Ishikawa (cell line): ENCODE data around the gene YPEL5.

Experiments used
- CEBPB ChIP-seq: IDR thresholded peaks from 2 replicates; pipeline ENCODE4 v1.6.1; 2012
- EGR1 ChIP-seq: IDR thresholded peaks from 2 replicates; pipeline ENCODE4 v1.6.1; 2012
- EP300 ChIP-seq: IDR thresholded peaks from 2 replicates; pipeline ENCODE4 v1.6.1; 2012; ENCODE audit warnings: borderline replicate concordance
- MAX ChIP-seq: IDR thresholded peaks from 2 replicates; pipeline ENCODE4 v1.6.1; 2012
- RAD21 ChIP-seq: IDR thresholded peaks from 2 replicates; pipeline ENCODE4 v1.6.1; 2012; ENCODE audit warnings: low read depth
- REST ChIP-seq: IDR thresholded peaks from 2 replicates; pipeline ENCODE4 v1.6.1; 2012; ENCODE audit warnings: low read depth, mild to moderate bottlenecking
- TAF1 ChIP-seq: IDR thresholded peaks from 2 replicates; pipeline ENCODE4 v1.6.1; 2012; ENCODE audit warnings: low read depth, mild to moderate bottlenecking
- TEAD4 ChIP-seq: IDR thresholded peaks from 2 replicates; pipeline ENCODE4 v1.6.1; 2012
- YY1 ChIP-seq: IDR thresholded peaks from 2 replicates; pipeline ENCODE4 v1.6.1; 2012; ENCODE audit warnings: low read depth

GRCh38 chr2:30104307-30104706 lies 42.5 kb upstream of the YPEL5 start:
- TF ChIP-seq TAF1 = no peak
- no peak for TF ChIP-seq REST
- no peak for TF ChIP-seq EP300
- TF ChIP-seq TEAD4 = no peak
- no peak for TF ChIP-seq YY1
- TF ChIP-seq CEBPB = no peak
- TF ChIP-seq MAX = no peak
- no peak for TF ChIP-seq EGR1
- no peak for TF ChIP-seq RAD21
